22Rv1 (cell line): Measurements from ENCODE around the gene GOLGA8B.

ENCODE experiments used
- CTCF ChIP-seq: fragments of 450-650 bp; IDR thresholded peaks from 2 replicates; pipeline ENCODE4 v1.5.1; 2017; ENCODE audit warnings: mild to moderate bottlenecking
- ZFX ChIP-seq: fragments of 450-650 bp; IDR thresholded peaks from 2 replicates; pipeline ENCODE4 v1.6.1; 2017; ENCODE audit warnings: antibody characterized with exemption, borderline replicate concordance

- TF ChIP-seq ZFX: no peak
- no peak for TF ChIP-seq CTCF
Observed at GRCh38 chr15:34578283-34578674, 5.2 kb downstream of the GOLGA8B start.
